Neural cell (in vitro differentiated cells): ENCODE results near the gene RANBP3. TPM values are rescaled to one million over a fixed set of nuclear protein-coding genes. Genes with fewer than 3 reads are reported as not detected.

Experiments
- H2AFZ ChIP-seq: fragments of 200-600, 300-800 bp; sonication (generic), shearing (Covaris generic); 2 replicates; pipeline ENCODE4 v1.6.0; 2014; ENCODE audit warnings: low read depth, mild to moderate bottlenecking, antibody characterized with exemption, low read length, moderate library complexity
- H3F3A ChIP-seq: fragments of 200-600 bp; shearing (Covaris generic); 2 replicates; pipeline ENCODE4 v1.6.1; 2016; ENCODE audit warnings: mild to moderate bottlenecking, moderate library complexity, mixed read lengths, antibody characterized with exemption, low read length; ENCODE audit not compliant: insufficient read depth, poor library complexity, severe bottlenecking
- H3K27ac ChIP-seq: fragments of 200-600, 300-800 bp; sonication (generic), shearing (Covaris generic); 2 replicates; pipeline ENCODE4 v1.5.1; 2014; ENCODE audit warnings: mild to moderate bottlenecking, low read length, moderate library complexity
- H3K27me3 ChIP-seq: fragments of 300-800, 200-600 bp; sonication (generic), shearing (Covaris generic); 2 replicates; pipeline ENCODE4 v1.6.0; 2014; ENCODE audit warnings: mild to moderate bottlenecking, low read depth, low read length, moderate library complexity; ENCODE audit not compliant: insufficient read depth
- H3K36me3 ChIP-seq: fragments of 300-800, 200-600 bp; sonication (generic), shearing (Covaris generic); 2 replicates; pipeline ENCODE4 v1.5.1; 2014; ENCODE audit warnings: mild to moderate bottlenecking, antibody characterized with exemption, low read length, moderate library complexity; ENCODE audit not compliant: insufficient read depth
- H3K4me2 ChIP-seq: fragments of 300-800, 200-600 bp; sonication (generic), shearing (Covaris generic); 2 replicates; pipeline ENCODE4 v1.6.0; 2014; ENCODE audit warnings: mild to moderate bottlenecking, low read length
- H3K4me3 ChIP-seq: fragments of 300-800, 200-600 bp; sonication (generic), shearing (Covaris generic); 2 replicates; pipeline ENCODE4 v1.5.1; 2014; ENCODE audit warnings: mild to moderate bottlenecking, low read length, moderate library complexity
- H3K79me2 ChIP-seq: fragments of 200-600 bp; shearing (Covaris generic); replicated peaks from 2 replicates; pipeline ENCODE4 v1.6.0; 2014; ENCODE audit warnings: mild to moderate bottlenecking, low read length, moderate library complexity; ENCODE audit not compliant: insufficient read depth
- H3K9ac ChIP-seq: fragments of 300-800, 200-600 bp; sonication (generic), shearing (Covaris generic); 2 replicates; pipeline ENCODE4 v1.6.1; 2016; ENCODE audit warnings: mild to moderate bottlenecking, low read length, mixed read lengths
- H3K9me2 ChIP-seq: fragments of 200-600 bp; shearing (Covaris generic); 2 replicates; pipeline ENCODE4 v1.6.1; 2016; ENCODE audit warnings: mild to moderate bottlenecking, low read length, mixed read lengths; ENCODE audit not compliant: insufficient read depth
- H3K9me3 ChIP-seq: fragments of 200-600, 300-800 bp; sonication (generic), shearing (Covaris generic); 2 replicates; pipeline ENCODE4 v1.6.1; 2016; ENCODE audit warnings: mild to moderate bottlenecking, mixed run types, low read length, moderate library complexity, mixed read lengths
- H4K20me1 ChIP-seq: fragments of 200-600 bp; shearing (Covaris generic); 2 replicates; pipeline ENCODE4 v1.6.1; 2016; ENCODE audit warnings: mild to moderate bottlenecking, mixed run types; ENCODE audit not compliant: insufficient read depth
- EP300 ChIP-seq: fragments of 450-650 bp; conservative IDR thresholded peaks from 2 replicates; pipeline ENCODE4 v1.6.1; 2014; ENCODE audit warnings: antibody characterized with exemption, mild to moderate bottlenecking, moderate library complexity; ENCODE audit not compliant: poor library complexity, severe bottlenecking
- EZH2 ChIP-seq: fragments of 200-600, 300-800 bp; shearing (Covaris generic), sonication (generic); IDR thresholded peaks from 2 replicates; pipeline ENCODE4 v1.6.1; 2014; ENCODE audit warnings: antibody characterized with exemption, low read length, borderline replicate concordance, mild to moderate bottlenecking; ENCODE audit not compliant: insufficient read depth, poor library complexity, severe bottlenecking
- MXI1 ChIP-seq: fragments of 450-650 bp; conservative IDR thresholded peaks from 2 replicates; pipeline ENCODE4 v1.6.1; 2014; ENCODE audit warnings: antibody characterized with exemption, mild to moderate bottlenecking; ENCODE audit not compliant: poor library complexity, severe bottlenecking
- POLR2AphosphoS5 ChIP-seq: IDR thresholded peaks from 2 replicates; pipeline ENCODE4 v1.6.1; 2012
- RAD21 ChIP-seq: fragments of 450-650 bp; conservative IDR thresholded peaks from 2 replicates; pipeline ENCODE4 v1.6.1; 2014; ENCODE audit warnings: antibody characterized with exemption, mild to moderate bottlenecking, moderate library complexity
- SMC3 ChIP-seq: fragments of 450-650 bp; conservative IDR thresholded peaks from 2 replicates; pipeline ENCODE4 v1.6.1; 2014; ENCODE audit warnings: antibody characterized with exemption, mild to moderate bottlenecking, moderate library complexity; ENCODE audit not compliant: poor library complexity
- TAF1 ChIP-seq: IDR thresholded peaks from 2 replicates; pipeline ENCODE4 v1.6.1; 2012; ENCODE audit warnings: low read depth
- polyA plus RNA-seq: library from polyadenylated mRNA; depleted of rRNA; stranded (reverse); fragments of >200 nt; gene quantifications from 2 replicates; pipeline ENCODE4 v1.2.3, GENCODE V29; 2014
- TF ChIP-seq, protein P1 (sequence below): fragments of 450-650 bp; IDR thresholded peaks from 2 replicates; pipeline ENCODE4 v1.5.1; 2014; ENCODE audit warnings: antibody characterized with exemption, mild to moderate bottlenecking, moderate library complexity; ENCODE audit not compliant: poor library complexity, severe bottlenecking
- TF ChIP-seq, protein P2 (sequence below): IDR thresholded peaks from 2 replicates; pipeline ENCODE4 v1.6.1; 2012; ENCODE audit warnings: borderline replicate concordance

RANBP3 gene
- polyA plus RNA-seq, 1 donor from 2014 or later, result 67.6 TPM

DNA sequence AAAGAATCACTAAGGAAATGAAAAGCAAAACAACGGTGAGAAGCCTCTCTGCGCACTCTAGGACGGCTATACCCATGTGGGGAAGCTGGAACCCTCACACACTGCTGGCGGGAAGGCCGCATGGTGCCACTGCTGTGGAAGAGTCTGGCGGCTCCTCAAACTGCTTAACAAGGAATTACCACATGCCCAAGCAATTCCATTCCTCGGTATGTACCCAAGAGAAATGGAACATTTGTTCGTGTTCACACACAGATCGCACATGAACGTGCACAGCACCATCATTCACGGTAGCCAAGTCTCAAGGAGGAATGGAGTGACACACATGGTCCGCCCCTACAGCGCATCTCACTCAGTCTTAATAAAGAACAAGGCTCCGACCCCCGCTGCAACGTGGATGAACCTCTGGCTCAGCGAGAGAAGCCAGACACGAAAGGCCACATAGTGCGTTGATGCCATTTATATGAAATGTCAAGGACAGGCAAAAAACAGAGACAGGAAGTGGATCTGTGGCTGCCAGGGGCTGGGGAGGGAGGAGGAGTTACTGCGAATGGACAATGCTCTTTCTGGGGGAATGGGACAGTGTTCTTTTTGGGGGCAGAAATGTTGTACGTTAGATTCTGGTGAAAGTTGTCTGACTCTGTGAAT, 56.3 kb downstream of the RANBP3 start:
- TF ChIP-seq TAF1 (no peak), POLR2AphosphoS5 (no peak), EP300 (no peak), RAD21 (no peak), MXI1 (no peak), SMC3 (no peak), EZH2 (no peak)
- TF ChIP-seq, protein P1, sequence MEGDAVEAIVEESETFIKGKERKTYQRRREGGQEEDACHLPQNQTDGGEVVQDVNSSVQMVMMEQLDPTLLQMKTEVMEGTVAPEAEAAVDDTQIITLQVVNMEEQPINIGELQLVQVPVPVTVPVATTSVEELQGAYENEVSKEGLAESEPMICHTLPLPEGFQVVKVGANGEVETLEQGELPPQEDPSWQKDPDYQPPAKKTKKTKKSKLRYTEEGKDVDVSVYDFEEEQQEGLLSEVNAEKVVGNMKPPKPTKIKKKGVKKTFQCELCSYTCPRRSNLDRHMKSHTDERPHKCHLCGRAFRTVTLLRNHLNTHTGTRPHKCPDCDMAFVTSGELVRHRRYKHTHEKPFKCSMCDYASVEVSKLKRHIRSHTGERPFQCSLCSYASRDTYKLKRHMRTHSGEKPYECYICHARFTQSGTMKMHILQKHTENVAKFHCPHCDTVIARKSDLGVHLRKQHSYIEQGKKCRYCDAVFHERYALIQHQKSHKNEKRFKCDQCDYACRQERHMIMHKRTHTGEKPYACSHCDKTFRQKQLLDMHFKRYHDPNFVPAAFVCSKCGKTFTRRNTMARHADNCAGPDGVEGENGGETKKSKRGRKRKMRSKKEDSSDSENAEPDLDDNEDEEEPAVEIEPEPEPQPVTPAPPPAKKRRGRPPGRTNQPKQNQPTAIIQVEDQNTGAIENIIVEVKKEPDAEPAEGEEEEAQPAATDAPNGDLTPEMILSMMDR, result no peak
- TF ChIP-seq, protein P2, sequence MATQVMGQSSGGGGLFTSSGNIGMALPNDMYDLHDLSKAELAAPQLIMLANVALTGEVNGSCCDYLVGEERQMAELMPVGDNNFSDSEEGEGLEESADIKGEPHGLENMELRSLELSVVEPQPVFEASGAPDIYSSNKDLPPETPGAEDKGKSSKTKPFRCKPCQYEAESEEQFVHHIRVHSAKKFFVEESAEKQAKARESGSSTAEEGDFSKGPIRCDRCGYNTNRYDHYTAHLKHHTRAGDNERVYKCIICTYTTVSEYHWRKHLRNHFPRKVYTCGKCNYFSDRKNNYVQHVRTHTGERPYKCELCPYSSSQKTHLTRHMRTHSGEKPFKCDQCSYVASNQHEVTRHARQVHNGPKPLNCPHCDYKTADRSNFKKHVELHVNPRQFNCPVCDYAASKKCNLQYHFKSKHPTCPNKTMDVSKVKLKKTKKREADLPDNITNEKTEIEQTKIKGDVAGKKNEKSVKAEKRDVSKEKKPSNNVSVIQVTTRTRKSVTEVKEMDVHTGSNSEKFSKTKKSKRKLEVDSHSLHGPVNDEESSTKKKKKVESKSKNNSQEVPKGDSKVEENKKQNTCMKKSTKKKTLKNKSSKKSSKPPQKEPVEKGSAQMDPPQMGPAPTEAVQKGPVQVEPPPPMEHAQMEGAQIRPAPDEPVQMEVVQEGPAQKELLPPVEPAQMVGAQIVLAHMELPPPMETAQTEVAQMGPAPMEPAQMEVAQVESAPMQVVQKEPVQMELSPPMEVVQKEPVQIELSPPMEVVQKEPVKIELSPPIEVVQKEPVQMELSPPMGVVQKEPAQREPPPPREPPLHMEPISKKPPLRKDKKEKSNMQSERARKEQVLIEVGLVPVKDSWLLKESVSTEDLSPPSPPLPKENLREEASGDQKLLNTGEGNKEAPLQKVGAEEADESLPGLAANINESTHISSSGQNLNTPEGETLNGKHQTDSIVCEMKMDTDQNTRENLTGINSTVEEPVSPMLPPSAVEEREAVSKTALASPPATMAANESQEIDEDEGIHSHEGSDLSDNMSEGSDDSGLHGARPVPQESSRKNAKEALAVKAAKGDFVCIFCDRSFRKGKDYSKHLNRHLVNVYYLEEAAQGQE, result no peak
- Histone ChIP-seq H3K4me2 (no peak overlapping the region), H3K4me3 (no peak overlapping the region), H4K20me1 (no peaks in the 10 kb centered on the region), H3K36me3 (no peaks in the 10 kb centered on the region), H3K9me2 (no peaks in the 10 kb centered on the region), H3K27me3 (no peaks in the 10 kb centered on the region), H2AFZ (no peak overlapping the region), H3F3A (no peaks in the 10 kb centered on the region), H3K27ac (no peak overlapping the region), H3K79me2 (no peaks in the 10 kb centered on the region), H3K9me3 (no peaks in the 10 kb centered on the region), H3K9ac (no peak overlapping the region)

DNA sequence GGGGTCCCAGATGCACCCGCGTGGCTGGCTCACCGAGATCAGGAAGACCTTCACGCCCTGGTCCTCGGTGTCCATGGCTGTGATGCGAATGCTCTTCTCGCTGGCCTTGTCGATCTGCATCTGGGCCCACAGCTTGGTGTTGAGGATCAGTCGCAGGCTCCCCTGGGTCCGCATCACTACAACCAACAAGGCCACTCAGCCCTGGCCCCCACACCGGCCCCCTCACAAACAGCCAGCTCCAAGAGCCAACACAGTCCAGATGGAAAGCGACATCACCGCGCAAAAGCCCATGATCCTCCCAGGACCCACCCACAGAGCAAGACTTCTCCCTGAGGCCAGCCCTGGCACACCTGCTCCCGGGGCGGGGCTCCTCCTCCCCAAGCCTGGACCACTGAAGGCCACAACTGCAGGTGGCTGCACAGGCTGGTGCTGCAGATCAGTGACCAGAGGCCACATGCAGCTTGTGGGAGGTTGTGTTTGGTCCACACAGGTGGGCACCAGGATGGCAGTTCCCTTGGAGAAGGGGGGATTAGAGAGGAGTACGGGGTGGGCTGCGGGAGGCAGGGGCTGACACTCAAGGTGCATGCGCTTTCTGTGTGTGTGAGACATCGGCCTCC, 59.4 kb downstream of the RANBP3 start:
- no peak for TF ChIP-seq MXI1
- no peak for TF ChIP-seq EP300
- TF ChIP-seq SMC3, result no peak
- TF ChIP-seq, protein P2, result no peak
- no peak for TF ChIP-seq RAD21
- TF ChIP-seq TAF1, result no peak
- TF ChIP-seq EZH2, result no peak
- TF ChIP-seq POLR2AphosphoS5, result no peak
- TF ChIP-seq, protein P1, result no peak
- Histone ChIP-seq H2AFZ (no peak overlapping the region), H3K4me2 (no peak overlapping the region), H3F3A (no peaks in the 10 kb centered on the region), H3K36me3 (no peaks in the 10 kb centered on the region), H3K4me3 (no peak overlapping the region), H4K20me1 (no peaks in the 10 kb centered on the region), H3K9ac (no peak overlapping the region), H3K9me3 (no peaks in the 10 kb centered on the region), H3K79me2 (no peaks in the 10 kb centered on the region), H3K27ac (no peak overlapping the region), H3K27me3 (no peaks in the 10 kb centered on the region), H3K9me2 (no peaks in the 10 kb centered on the region)
